ENCODE results near the gene OTOG.

Gene OTOG

GRCh38 chr11:17572359-17572690 lies 25.3 kb downstream of the OTOG start:
- no peak for DNase-seq (ENCODE audit: low read depth, low spot score)

GRCh38 chr11:17572791-17573460 lies 25.9 kb downstream of the OTOG start:
- no peaks in the 10 kb centered on the region for H3K9me3 ChIP-seq (ENCODE audit: control insufficient read depth, insufficient read depth, low read length)
- no peak overlapping the region for H3K27ac ChIP-seq (ENCODE audit: low read length)
- no peaks in the 10 kb centered on the region for H3K36me3 ChIP-seq (ENCODE audit: control insufficient read depth, insufficient read depth, low read length)
- no peaks in the 10 kb centered on the region for H3K27me3 ChIP-seq (ENCODE audit: control insufficient read depth, insufficient read depth, low read length)
- H3K4me3 ChIP-seq (ENCODE audit: low read length): no peak overlapping the region
- no peak for DNase-seq (ENCODE audit: low read depth, low spot score)
- H3K4me1 ChIP-seq (ENCODE audit: control insufficient read depth, insufficient read depth, low read length): no peaks in the 10 kb centered on the region
- no CpG with 5 or more reads among the region's 20 CpGs for WGBS (ENCODE audit: insufficient coverage, insufficient read length)

More at GRCh38 chr11:17572359-17572690, 25.3 kb downstream of the OTOG start:
- H3K4me3 ChIP-seq (ENCODE audit: low read length): no peak overlapping the region
- H3K4me1 ChIP-seq (ENCODE audit: control insufficient read depth, insufficient read depth, low read length): no peaks in the 10 kb centered on the region
- H3K36me3 ChIP-seq (ENCODE audit: control insufficient read depth, insufficient read depth, low read length): no peaks in the 10 kb centered on the region
- H3K27ac ChIP-seq (ENCODE audit: low read length): no peak overlapping the region
- WGBS (ENCODE audit: insufficient coverage, insufficient read length): no CpG with 5 or more reads among the region's 3 CpGs
- H3K27me3 ChIP-seq (ENCODE audit: control insufficient read depth, insufficient read depth, low read length): no peaks in the 10 kb centered on the region
- no peaks in the 10 kb centered on the region for H3K9me3 ChIP-seq (ENCODE audit: control insufficient read depth, insufficient read depth, low read length)

- no peaks in the 10 kb centered on the region for H3K27me3 ChIP-seq (ENCODE audit: control insufficient read depth, insufficient read depth, low read length)
- no CpG with 5 or more reads among the region's 3 CpGs for WGBS (ENCODE audit: insufficient coverage, insufficient read length)
Observed at GRCh38 chr11:17573526-17573925, 26.5 kb downstream of the OTOG start.

GRCh38 chr11:17574141-17575091 lies 27.4 kb downstream of the OTOG start:
- Histone ChIP-seq H3K4me3 (ENCODE audit: low read length) (no peak overlapping the region), H3K4me1 (ENCODE audit: control insufficient read depth, insufficient read depth, low read length) (no peaks in the 10 kb centered on the region), H3K27me3 (ENCODE audit: control insufficient read depth, insufficient read depth, low read length) (no peaks in the 10 kb centered on the region), H3K27ac (ENCODE audit: low read length) (no peak overlapping the region), H3K9me3 (ENCODE audit: control insufficient read depth, insufficient read depth, low read length) (no peaks in the 10 kb centered on the region), H3K36me3 (ENCODE audit: control insufficient read depth, insufficient read depth, low read length) (no peaks in the 10 kb centered on the region)
- no CpG with 5 or more reads among the region's 9 CpGs for WGBS (ENCODE audit: insufficient coverage, insufficient read length)
- DNase-seq (ENCODE audit: low read depth, low spot score): no peak

More at GRCh38 chr11:17573526-17573925, 26.5 kb downstream of the OTOG start:
- DNase-seq (ENCODE audit: low read depth, low spot score): no peak
- H3K27ac ChIP-seq (ENCODE audit: low read length): no peak overlapping the region
- no peaks in the 10 kb centered on the region for H3K4me1 ChIP-seq (ENCODE audit: control insufficient read depth, insufficient read depth, low read length)
- no peaks in the 10 kb centered on the region for H3K9me3 ChIP-seq (ENCODE audit: control insufficient read depth, insufficient read depth, low read length)
- H3K4me3 ChIP-seq (ENCODE audit: low read length): no peak overlapping the region
- no peaks in the 10 kb centered on the region for H3K36me3 ChIP-seq (ENCODE audit: control insufficient read depth, insufficient read depth, low read length)

- no peak overlapping the region for H3K27ac ChIP-seq (ENCODE audit: low read length)
- no peaks in the 10 kb centered on the region for H3K27me3 ChIP-seq (ENCODE audit: control insufficient read depth, insufficient read depth, low read length)
- no peaks in the 10 kb centered on the region for H3K36me3 ChIP-seq (ENCODE audit: control insufficient read depth, insufficient read depth, low read length)
- no peaks in the 10 kb centered on the region for H3K9me3 ChIP-seq (ENCODE audit: control insufficient read depth, insufficient read depth, low read length)
- H3K4me3 ChIP-seq (ENCODE audit: low read length): no peak overlapping the region
- no CpG with 5 or more reads among the region's 16 CpGs for WGBS (ENCODE audit: insufficient coverage, insufficient read length)
- 0 out of 2 replicates have a peak, but pooled peaks cover 1% of the 10 kb centered on the region for H3K4me1 ChIP-seq (ENCODE audit: control insufficient read depth, insufficient read depth, low read length)
- no peak for DNase-seq (ENCODE audit: low read depth, low spot score)
Observed at GRCh38 chr11:17575431-17576425, 28.7 kb downstream of the OTOG start.

GRCh38 chr11:17578296-17578695 lies 31.2 kb downstream of the OTOG start:
- DNase-seq (ENCODE audit: low read depth, low spot score): no peak
- no CpG with 5 or more reads among the region's 11 CpGs for WGBS (ENCODE audit: insufficient coverage, insufficient read length)

GRCh38 chr11:17578958-17579357 lies 31.9 kb downstream of the OTOG start:
- H3K9me3 ChIP-seq (ENCODE audit: control insufficient read depth, insufficient read depth, low read length): no peaks in the 10 kb centered on the region
- WGBS (ENCODE audit: insufficient coverage, insufficient read length): no CpG with 5 or more reads among the region's 8 CpGs
- no peaks in the 10 kb centered on the region for H3K27me3 ChIP-seq (ENCODE audit: control insufficient read depth, insufficient read depth, low read length)
- no peaks in the 10 kb centered on the region for H3K36me3 ChIP-seq (ENCODE audit: control insufficient read depth, insufficient read depth, low read length)
- 0 out of 2 replicates have a peak, but pooled peaks cover 1% of the 10 kb centered on the region for H3K4me1 ChIP-seq (ENCODE audit: control insufficient read depth, insufficient read depth, low read length)
- no peak overlapping the region for H3K27ac ChIP-seq (ENCODE audit: low read length)
- no peak overlapping the region for H3K4me3 ChIP-seq (ENCODE audit: low read length)
- no peak for DNase-seq (ENCODE audit: low read depth, low spot score)

More at GRCh38 chr11:17578296-17578695, 31.2 kb downstream of the OTOG start:
- Histone ChIP-seq H3K4me1 (ENCODE audit: control insufficient read depth, insufficient read depth, low read length) (0 out of 2 replicates have a peak, but pooled peaks cover 1% of the 10 kb centered on the region), H3K27ac (ENCODE audit: low read length) (no peak overlapping the region), H3K36me3 (ENCODE audit: control insufficient read depth, insufficient read depth, low read length) (no peaks in the 10 kb centered on the region), H3K9me3 (ENCODE audit: control insufficient read depth, insufficient read depth, low read length) (no peaks in the 10 kb centered on the region), H3K4me3 (ENCODE audit: low read length) (no peak overlapping the region), H3K27me3 (ENCODE audit: control insufficient read depth, insufficient read depth, low read length) (no peaks in the 10 kb centered on the region)

GRCh38 chr11:17579451-17579850 lies 32.4 kb downstream of the OTOG start:
- H3K4me1 ChIP-seq (ENCODE audit: control insufficient read depth, insufficient read depth, low read length): 0 out of 2 replicates have a peak, but pooled peaks cover 1% of the 10 kb centered on the region
- H3K9me3 ChIP-seq (ENCODE audit: control insufficient read depth, insufficient read depth, low read length): no peaks in the 10 kb centered on the region
- no CpG with 5 or more reads among the region's 7 CpGs for WGBS (ENCODE audit: insufficient coverage, insufficient read length)
- H3K36me3 ChIP-seq (ENCODE audit: control insufficient read depth, insufficient read depth, low read length): no peaks in the 10 kb centered on the region
- H3K27ac ChIP-seq (ENCODE audit: low read length): no peak overlapping the region
- no peak for DNase-seq (ENCODE audit: low read depth, low spot score)
- no peaks in the 10 kb centered on the region for H3K27me3 ChIP-seq (ENCODE audit: control insufficient read depth, insufficient read depth, low read length)
- H3K4me3 ChIP-seq (ENCODE audit: low read length): no peak overlapping the region

- Histone ChIP-seq H3K27me3 (ENCODE audit: control insufficient read depth, insufficient read depth, low read length) (no peaks in the 10 kb centered on the region), H3K27ac (ENCODE audit: low read length) (no peak overlapping the region)
- no CpG with 5 or more reads among the region's 1 CpG for WGBS (ENCODE audit: insufficient coverage, insufficient read length)
Observed at GRCh38 chr11:17580271-17580670, 33.2 kb downstream of the OTOG start.

More at GRCh38 chr11:17580271-17580670, 33.2 kb downstream of the OTOG start:
- no peaks in the 10 kb centered on the region for H3K36me3 ChIP-seq (ENCODE audit: control insufficient read depth, insufficient read depth, low read length)
- no peak overlapping the region for H3K4me3 ChIP-seq (ENCODE audit: low read length)
- no peaks in the 10 kb centered on the region for H3K9me3 ChIP-seq (ENCODE audit: control insufficient read depth, insufficient read depth, low read length)
- 0 out of 2 replicates have a peak, but pooled peaks cover 1% of the 10 kb centered on the region for H3K4me1 ChIP-seq (ENCODE audit: control insufficient read depth, insufficient read depth, low read length)
- no peak for DNase-seq (ENCODE audit: low read depth, low spot score)

All from iPS DF 6.9 (cell line).